ENCODE measurements around the gene USP26.
"Not testable (repeated sequence)": the region's sequence is repeated elsewhere in the genome, so short reads cannot be mapped to it uniquely, and the experiment has no call there.

The USP26 gene, protein sequence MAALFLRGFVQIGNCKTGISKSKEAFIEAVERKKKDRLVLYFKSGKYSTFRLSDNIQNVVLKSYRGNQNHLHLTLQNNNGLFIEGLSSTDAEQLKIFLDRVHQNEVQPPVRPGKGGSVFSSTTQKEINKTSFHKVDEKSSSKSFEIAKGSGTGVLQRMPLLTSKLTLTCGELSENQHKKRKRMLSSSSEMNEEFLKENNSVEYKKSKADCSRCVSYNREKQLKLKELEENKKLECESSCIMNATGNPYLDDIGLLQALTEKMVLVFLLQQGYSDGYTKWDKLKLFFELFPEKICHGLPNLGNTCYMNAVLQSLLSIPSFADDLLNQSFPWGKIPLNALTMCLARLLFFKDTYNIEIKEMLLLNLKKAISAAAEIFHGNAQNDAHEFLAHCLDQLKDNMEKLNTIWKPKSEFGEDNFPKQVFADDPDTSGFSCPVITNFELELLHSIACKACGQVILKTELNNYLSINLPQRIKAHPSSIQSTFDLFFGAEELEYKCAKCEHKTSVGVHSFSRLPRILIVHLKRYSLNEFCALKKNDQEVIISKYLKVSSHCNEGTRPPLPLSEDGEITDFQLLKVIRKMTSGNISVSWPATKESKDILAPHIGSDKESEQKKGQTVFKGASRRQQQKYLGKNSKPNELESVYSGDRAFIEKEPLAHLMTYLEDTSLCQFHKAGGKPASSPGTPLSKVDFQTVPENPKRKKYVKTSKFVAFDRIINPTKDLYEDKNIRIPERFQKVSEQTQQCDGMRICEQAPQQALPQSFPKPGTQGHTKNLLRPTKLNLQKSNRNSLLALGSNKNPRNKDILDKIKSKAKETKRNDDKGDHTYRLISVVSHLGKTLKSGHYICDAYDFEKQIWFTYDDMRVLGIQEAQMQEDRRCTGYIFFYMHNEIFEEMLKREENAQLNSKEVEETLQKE
- 0 reads per million in 3 donors for total RNA-seq

DNA sequence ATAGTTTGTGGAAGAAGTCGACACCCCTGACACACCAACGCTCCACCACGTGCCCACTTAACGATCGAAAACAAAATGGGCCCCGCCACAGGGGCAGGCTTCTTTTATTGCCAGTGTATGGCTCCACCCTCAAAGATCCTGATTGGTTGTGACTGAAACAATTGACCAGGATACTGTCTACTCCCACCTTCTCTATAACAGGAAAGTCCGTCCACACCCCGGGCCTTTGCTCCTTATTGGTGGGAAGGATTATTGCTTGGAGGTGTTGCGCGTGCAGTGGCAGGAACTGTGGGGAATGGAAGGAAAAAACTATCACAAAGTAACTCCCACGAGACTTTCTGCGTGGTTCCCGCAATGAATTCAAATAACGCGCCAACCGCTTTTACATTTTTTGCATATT, at the start of gene USP26:
TSS of gene USP26 (minus strand) at position 79 of the 400 bp plus-strand sequence. CDS start 68,889 bp downstream, outside the sequence.
- Histone ChIP-seq H3K4me1 (ENCODE audit: control insufficient read depth, insufficient read depth, low read length, poor library complexity, severe bottlenecking) (no peaks in the 10 kb centered on the region), H3K27me3 (replicated peaks; ENCODE audit: control insufficient read depth, insufficient read depth, low read length, poor library complexity, severe bottlenecking) (no peaks in the 10 kb centered on the region), H3K27ac (ENCODE audit: insufficient read depth, low read length, poor library complexity, severe bottlenecking) (no peak within 1 kb of the TSS), H3K4me3 (ENCODE audit: insufficient read depth, low read depth, low read length, poor library complexity, severe bottlenecking) (no peak within 1 kb of the TSS), H3K36me3 (ENCODE audit: control insufficient read depth, insufficient read depth, low read length) (no peaks in the 10 kb centered on the region), H3K9me3 (ENCODE audit: control insufficient read depth, low read length) (no peaks in the 10 kb centered on the region)
- DNase-seq = no peak

DNA sequence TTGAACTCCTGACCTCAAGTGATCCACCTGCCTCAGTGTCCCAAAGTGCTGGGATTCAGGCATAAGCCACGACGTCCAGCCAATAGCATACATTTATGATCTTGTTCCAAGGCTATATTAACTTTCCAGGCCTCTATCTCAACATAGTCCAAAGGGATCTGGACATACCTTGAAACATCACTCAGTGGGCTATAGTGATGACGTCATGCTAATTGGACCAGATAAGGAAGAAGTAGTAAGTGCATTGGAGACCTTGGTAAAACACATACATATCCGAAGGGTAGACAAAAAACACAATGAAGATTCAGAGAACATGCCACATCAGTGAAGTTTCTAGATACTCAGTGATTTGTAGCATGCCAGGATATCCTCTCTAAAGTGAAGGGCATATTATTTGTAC, 37.4 kb upstream of the USP26 start:
- H3K4me1 ChIP-seq (ENCODE audit: control insufficient read depth, insufficient read depth, low read length, poor library complexity, severe bottlenecking) = no peaks in the 10 kb centered on the region
- no peaks in the 10 kb centered on the region for H3K27me3 ChIP-seq (replicated peaks; ENCODE audit: control insufficient read depth, insufficient read depth, low read length, poor library complexity, severe bottlenecking)
- no peak overlapping the region for H3K27ac ChIP-seq (ENCODE audit: insufficient read depth, low read length, poor library complexity, severe bottlenecking)
- no peaks in the 10 kb centered on the region for H3K9me3 ChIP-seq (ENCODE audit: control insufficient read depth, low read length)
- no peak overlapping the region for H3K4me3 ChIP-seq (ENCODE audit: insufficient read depth, low read depth, low read length, poor library complexity, severe bottlenecking)
- no peaks in the 10 kb centered on the region for H3K36me3 ChIP-seq (ENCODE audit: control insufficient read depth, insufficient read depth, low read length)
- DNase-seq = no peak

DNA sequence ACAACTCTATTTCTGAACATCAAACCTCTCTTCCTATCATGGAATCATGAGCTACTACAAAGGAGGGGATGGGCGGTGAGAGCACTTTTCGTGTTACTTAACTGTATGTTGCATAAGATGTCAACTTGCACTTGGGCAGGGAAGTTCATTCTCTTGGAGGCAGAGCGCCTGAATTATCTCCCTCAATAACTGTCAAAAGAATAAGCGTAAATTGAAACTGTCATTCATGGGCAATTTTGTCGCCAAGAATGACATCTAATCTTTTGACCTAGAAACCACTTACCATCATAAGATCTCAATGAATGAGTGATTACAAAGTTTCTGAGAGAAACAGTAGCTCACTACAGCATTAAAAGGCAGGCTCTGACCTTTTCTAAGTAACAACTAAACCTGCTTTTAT, 23.5 kb upstream of the USP26 start:
- Histone ChIP-seq H3K4me3 (ENCODE audit: insufficient read depth, low read depth, low read length, poor library complexity, severe bottlenecking) (no peak overlapping the region), H3K9me3 (ENCODE audit: control insufficient read depth, low read length) (no peaks in the 10 kb centered on the region), H3K27ac (ENCODE audit: insufficient read depth, low read length, poor library complexity, severe bottlenecking) (no peak overlapping the region), H3K27me3 (replicated peaks; ENCODE audit: control insufficient read depth, insufficient read depth, low read length, poor library complexity, severe bottlenecking) (no peaks in the 10 kb centered on the region), H3K4me1 (ENCODE audit: control insufficient read depth, insufficient read depth, low read length, poor library complexity, severe bottlenecking) (no peaks in the 10 kb centered on the region), H3K36me3 (ENCODE audit: control insufficient read depth, insufficient read depth, low read length) (no peaks in the 10 kb centered on the region)
- no peak for DNase-seq

DNA sequence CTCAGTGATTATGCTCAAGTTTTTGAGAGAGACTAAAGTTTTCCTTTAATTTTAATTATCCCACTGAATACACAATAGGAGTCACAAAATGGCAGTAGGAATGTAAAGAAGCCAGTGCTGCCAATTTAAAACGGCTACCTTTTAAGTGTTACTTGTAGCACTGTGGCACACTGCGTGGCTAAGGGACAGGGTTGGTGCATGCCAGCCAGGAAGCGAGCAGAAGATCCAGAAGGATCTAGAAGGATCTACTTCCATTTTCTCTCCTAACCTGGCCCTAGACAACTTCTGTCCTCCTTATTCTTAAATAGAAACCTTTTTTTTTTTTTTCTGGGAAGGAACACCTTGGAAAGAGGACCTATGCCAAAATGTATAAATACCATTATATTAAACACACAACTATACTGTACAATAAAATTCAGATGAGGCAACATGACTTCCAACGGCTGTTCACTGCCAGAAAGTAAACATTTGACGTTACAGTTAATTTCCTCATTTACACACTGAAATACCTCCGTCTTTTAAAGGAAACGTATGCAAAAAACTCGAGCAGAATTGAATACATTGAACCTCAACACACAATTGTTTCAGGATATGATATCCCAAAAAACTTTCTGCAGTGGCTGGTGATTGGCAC, 2.7 kb downstream of the USP26 start:
- no peaks in the 10 kb centered on the region for H3K27me3 ChIP-seq (replicated peaks; ENCODE audit: control insufficient read depth, insufficient read depth, low read length, poor library complexity, severe bottlenecking)
- no peaks in the 10 kb centered on the region for H3K4me1 ChIP-seq (ENCODE audit: control insufficient read depth, insufficient read depth, low read length, poor library complexity, severe bottlenecking)
- no peaks in the 10 kb centered on the region for H3K36me3 ChIP-seq (ENCODE audit: control insufficient read depth, insufficient read depth, low read length)
- H3K9me3 ChIP-seq (ENCODE audit: control insufficient read depth, low read length) = no peaks in the 10 kb centered on the region
- H3K27ac ChIP-seq (ENCODE audit: insufficient read depth, low read length, poor library complexity, severe bottlenecking) = no peak overlapping the region
- H3K4me3 ChIP-seq (ENCODE audit: insufficient read depth, low read depth, low read length, poor library complexity, severe bottlenecking) = no peak overlapping the region
- no peak for DNase-seq

DNA sequence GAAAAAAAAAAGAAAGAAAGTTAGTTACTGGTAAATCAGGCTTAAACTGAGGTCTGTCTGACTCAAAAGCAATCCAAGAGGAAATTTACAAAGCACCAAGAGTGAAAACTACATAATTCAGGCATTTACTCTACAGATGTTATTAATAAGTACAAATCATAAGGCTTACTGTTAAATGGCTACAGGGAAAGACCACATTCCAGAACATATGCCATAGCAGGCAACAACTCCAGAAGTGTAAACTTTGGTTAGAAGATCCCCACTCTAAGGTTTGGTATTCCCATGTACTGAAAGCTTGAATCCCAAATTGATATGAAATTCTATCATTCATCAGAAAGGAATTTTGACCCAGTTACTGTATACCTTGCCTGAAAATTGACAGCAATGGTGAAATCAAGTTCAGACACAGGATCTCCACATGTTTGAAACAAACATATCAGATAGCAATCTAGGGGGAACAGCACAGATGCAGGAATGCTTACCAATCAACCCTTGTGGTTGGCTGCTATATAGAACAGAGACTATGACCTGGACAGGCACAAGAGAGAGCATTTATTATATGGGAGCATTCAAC, 6.6 kb downstream of the USP26 start:
- no peaks in the 10 kb centered on the region for H3K36me3 ChIP-seq (ENCODE audit: control insufficient read depth, insufficient read depth, low read length)
- no peak for DNase-seq
- no peak overlapping the region for H3K27ac ChIP-seq (ENCODE audit: insufficient read depth, low read length, poor library complexity, severe bottlenecking)
- no peaks in the 10 kb centered on the region for H3K9me3 ChIP-seq (ENCODE audit: control insufficient read depth, low read length)
- no peak overlapping the region for H3K4me3 ChIP-seq (ENCODE audit: insufficient read depth, low read depth, low read length, poor library complexity, severe bottlenecking)
- H3K27me3 ChIP-seq (replicated peaks; ENCODE audit: control insufficient read depth, insufficient read depth, low read length, poor library complexity, severe bottlenecking) = no peaks in the 10 kb centered on the region
- H3K4me1 ChIP-seq (ENCODE audit: control insufficient read depth, insufficient read depth, low read length, poor library complexity, severe bottlenecking) = no peaks in the 10 kb centered on the region

DNA sequence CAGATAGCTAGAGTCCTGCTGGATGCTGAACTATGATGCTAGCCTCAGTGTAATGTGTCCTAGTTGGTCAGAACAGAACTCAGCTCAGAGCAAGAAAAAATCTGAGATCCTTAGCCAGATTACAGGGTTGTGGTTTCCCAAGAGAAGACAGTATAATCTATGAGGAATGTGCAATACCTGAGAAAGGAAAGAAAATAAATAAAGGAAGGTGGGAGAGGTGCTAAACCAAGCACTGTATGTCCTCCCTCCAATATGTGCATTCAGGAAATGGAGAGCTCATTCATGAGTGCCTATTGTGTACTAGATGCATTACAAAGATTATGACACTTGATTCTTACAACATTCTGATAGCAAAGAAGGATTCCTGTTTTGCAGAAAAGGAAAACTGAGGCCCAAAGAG, 7.5 kb downstream of the USP26 start:
- Histone ChIP-seq H3K9me3 (ENCODE audit: control insufficient read depth, low read length) (no peaks in the 10 kb centered on the region), H3K27ac (ENCODE audit: insufficient read depth, low read length, poor library complexity, severe bottlenecking) (no peak overlapping the region), H3K4me3 (ENCODE audit: insufficient read depth, low read depth, low read length, poor library complexity, severe bottlenecking) (no peak overlapping the region), H3K4me1 (ENCODE audit: control insufficient read depth, insufficient read depth, low read length, poor library complexity, severe bottlenecking) (no peaks in the 10 kb centered on the region), H3K27me3 (replicated peaks; ENCODE audit: control insufficient read depth, insufficient read depth, low read length, poor library complexity, severe bottlenecking) (no peaks in the 10 kb centered on the region), H3K36me3 (ENCODE audit: control insufficient read depth, insufficient read depth, low read length) (no peaks in the 10 kb centered on the region)
- no peak for DNase-seq

DNA sequence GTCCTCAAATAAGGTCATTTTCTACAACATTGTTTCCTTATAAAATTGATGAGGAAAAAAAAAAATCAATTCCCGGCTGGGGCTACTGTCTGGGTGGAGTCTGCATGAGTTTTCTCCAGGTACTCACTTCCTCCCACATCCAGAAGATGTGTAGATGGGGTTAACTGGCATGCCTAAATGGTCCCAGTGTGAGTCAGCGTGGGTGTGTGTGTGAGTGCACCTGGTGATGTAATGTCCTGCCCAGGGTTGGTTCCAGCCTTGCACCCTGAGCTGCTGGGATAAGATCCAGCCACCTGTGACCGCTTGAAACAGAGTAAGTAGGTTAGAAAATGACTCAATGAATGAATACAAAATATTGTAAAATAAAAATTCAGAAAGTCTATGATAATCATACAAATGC, 11.1 kb downstream of the USP26 start:
- Histone ChIP-seq H3K36me3 (ENCODE audit: control insufficient read depth, insufficient read depth, low read length) (no peaks in the 10 kb centered on the region), H3K27ac (ENCODE audit: insufficient read depth, low read length, poor library complexity, severe bottlenecking) (no peak overlapping the region), H3K9me3 (ENCODE audit: control insufficient read depth, low read length) (no peaks in the 10 kb centered on the region), H3K4me3 (ENCODE audit: insufficient read depth, low read depth, low read length, poor library complexity, severe bottlenecking) (no peak overlapping the region), H3K4me1 (ENCODE audit: control insufficient read depth, insufficient read depth, low read length, poor library complexity, severe bottlenecking) (no peaks in the 10 kb centered on the region), H3K27me3 (replicated peaks; ENCODE audit: control insufficient read depth, insufficient read depth, low read length, poor library complexity, severe bottlenecking) (no peaks in the 10 kb centered on the region)
- no peak for DNase-seq

DNA sequence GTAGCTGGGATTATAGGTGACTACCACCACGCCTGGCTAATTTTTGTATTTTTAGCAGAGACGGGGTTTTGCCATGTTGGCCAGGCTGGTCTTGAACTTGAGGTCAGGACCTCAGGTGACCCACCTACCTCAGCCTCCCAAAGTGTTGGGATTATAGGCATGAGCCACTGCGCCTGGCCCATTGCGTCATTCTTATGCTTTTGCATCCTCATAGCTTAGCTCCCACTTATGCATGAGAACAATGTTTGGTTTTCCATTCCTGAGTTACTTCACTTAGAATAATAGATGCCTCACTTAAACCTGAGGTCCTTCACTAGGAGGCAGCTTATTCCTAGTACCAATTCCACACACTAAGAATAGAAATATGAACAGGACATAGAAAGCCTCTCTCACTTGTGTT, 11.9 kb downstream of the USP26 start:
- H3K36me3 ChIP-seq (ENCODE audit: control insufficient read depth, insufficient read depth, low read length); H3K4me3 ChIP-seq (ENCODE audit: insufficient read depth, low read depth, low read length, poor library complexity, severe bottlenecking); H3K9me3 ChIP-seq (ENCODE audit: control insufficient read depth, low read length); H3K27ac ChIP-seq (ENCODE audit: insufficient read depth, low read length, poor library complexity, severe bottlenecking); H3K27me3 ChIP-seq (replicated peaks; ENCODE audit: control insufficient read depth, insufficient read depth, low read length, poor library complexity, severe bottlenecking); H3K4me1 ChIP-seq (ENCODE audit: control insufficient read depth, insufficient read depth, low read length, poor library complexity, severe bottlenecking); DNase-seq: not testable (repeated sequence)

DNA sequence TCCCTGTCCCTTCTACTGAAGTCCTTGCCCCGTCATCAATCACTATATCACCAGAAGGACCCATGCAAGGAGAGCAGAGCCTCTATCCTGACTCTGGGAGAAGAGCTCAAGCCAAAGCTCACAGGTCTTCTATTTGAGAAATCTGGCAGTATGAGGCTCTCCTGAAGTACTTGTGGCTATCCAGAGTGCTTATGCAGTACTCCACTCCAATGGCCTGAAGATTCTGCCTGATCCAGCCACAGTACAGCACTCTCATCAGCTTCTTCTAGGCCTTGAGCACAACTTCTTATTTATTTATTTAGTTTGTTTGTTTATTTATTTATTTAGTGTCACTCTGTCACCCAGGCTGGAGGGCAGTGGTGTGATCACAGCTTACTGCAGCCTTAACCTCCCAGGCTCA, 13.0 kb downstream of the USP26 start:
- Histone ChIP-seq H3K27me3 (replicated peaks; ENCODE audit: control insufficient read depth, insufficient read depth, low read length, poor library complexity, severe bottlenecking) (no peaks in the 10 kb centered on the region), H3K36me3 (ENCODE audit: control insufficient read depth, insufficient read depth, low read length) (no peaks in the 10 kb centered on the region), H3K27ac (ENCODE audit: insufficient read depth, low read length, poor library complexity, severe bottlenecking) (no peak overlapping the region), H3K4me1 (ENCODE audit: control insufficient read depth, insufficient read depth, low read length, poor library complexity, severe bottlenecking) (no peaks in the 10 kb centered on the region), H3K4me3 (ENCODE audit: insufficient read depth, low read depth, low read length, poor library complexity, severe bottlenecking) (no peak overlapping the region), H3K9me3 (ENCODE audit: control insufficient read depth, low read length) (no peaks in the 10 kb centered on the region)
- DNase-seq = no peak

All from effector memory CD4-positive, alpha-beta T cell (primary cell).